GM12891 (cell line): ENCODE data around the gene ABTB2.
"Not testable (repeated sequence)": the region's sequence is repeated elsewhere in the genome, so short reads cannot be mapped to it uniquely, and the experiment has no call there.

Experiments used
- DNase-seq: peaks from one replicate; pipeline ENCODE4 v3.0.0; 2011; ENCODE audit warnings: low spot score; ENCODE audit not compliant: insufficient read length
- FAIRE-seq: peaks from 2 replicates; lab custom pipeline; 2011; peaks lifted over from hg19 to GRCh38; lab: Jason Lieb, UNC
- PAX5 ChIP-seq: IDR thresholded peaks from 2 replicates; pipeline ENCODE4 v1.6.1; 2011; ENCODE audit warnings: low read length, moderate library complexity, mild to moderate bottlenecking; ENCODE audit not compliant: insufficient read depth, severe bottlenecking
- POLR2A ChIP-seq: IDR thresholded peaks from 2 replicates; pipeline ENCODE4 v1.6.1; 2011; ENCODE audit warnings: low read depth, low read length, control low read depth
- POLR2AphosphoS5 ChIP-seq: IDR thresholded peaks from 2 replicates; pipeline ENCODE4 v1.6.1; 2011; ENCODE audit warnings: low read depth, low read length, control low read depth
- POU2F2 ChIP-seq: IDR thresholded peaks from 2 replicates; pipeline ENCODE4 v1.6.1; 2011; ENCODE audit warnings: low read depth, mild to moderate bottlenecking, control low read depth, low read length, moderate library complexity
- SPI1 ChIP-seq: IDR thresholded peaks from 2 replicates; pipeline ENCODE4 v1.6.1; 2011; ENCODE audit warnings: low read depth, low read length, control low read depth
- TAF1 ChIP-seq: IDR thresholded peaks from 2 replicates; pipeline ENCODE4 v1.6.1; 2011; ENCODE audit warnings: low read depth, low read length, control low read depth

Gene ABTB2

DNA sequence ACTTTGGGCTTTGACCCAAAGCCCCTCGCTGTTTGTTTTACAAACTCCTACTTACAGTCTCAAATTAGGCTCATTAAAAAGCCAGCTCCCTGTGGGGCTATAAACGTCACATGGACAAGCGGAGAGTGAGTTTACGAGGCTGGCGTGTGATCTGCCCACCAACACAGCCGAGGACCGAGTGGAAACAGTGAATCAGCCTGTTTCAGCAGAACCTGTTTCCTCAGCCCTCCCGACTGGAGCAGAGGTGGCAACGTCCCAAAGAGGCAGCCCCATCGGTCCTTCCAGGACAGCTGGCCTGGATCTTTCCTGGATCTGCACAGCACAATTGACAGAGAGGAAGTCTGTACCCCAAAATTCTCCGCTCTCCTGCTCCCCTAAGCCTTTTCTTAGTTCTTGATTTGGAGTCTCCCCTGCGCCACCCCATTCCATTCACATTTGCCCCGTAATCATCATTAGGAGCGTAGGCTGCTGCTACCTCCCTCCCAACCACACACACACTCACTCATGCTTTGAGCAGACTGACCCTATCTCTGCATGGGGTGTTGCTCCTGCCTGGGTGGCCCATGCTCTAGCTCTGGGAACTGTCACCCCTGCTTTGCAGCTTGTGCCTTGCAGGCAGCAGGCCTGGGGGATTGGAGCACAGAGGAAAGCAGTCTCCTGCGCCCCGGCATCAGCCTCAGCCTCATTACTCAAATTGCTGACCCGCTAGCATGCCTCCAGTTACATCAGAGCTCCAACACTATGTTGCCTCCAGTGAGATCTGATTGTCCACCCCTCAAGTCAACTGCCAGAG is 134.6 kb downstream of the ABTB2 start:
- TF ChIP-seq TAF1 (no peak), POLR2A (no peak), POLR2AphosphoS5 (no peak), SPI1 (no peak), PAX5 (no peak), POU2F2 (no peak)
- no peak for DNase-seq
- FAIRE-seq, result no peak

DNA sequence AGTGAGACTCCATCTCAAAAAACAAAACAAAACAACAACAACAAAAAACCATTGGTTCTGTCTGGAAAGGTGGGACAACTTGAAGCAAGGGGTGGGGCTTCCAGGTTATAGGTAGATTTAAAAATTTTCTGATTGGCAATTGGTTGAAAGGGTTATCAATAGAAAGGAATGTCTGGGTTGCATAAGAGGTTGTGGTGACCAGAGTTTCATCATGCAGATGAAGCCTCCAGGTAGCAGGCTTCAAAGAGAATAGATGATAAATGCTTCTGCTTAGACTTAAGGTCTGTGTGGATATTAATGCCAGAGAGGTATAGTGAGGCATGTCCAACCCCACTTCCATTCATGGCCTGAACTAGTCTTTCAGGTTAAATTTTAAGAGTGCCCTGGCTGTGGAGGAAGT is 135.8 kb downstream of the ABTB2 start:
- FAIRE-seq, result no peak
- no peak for DNase-seq
- TF ChIP-seq POU2F2 (no peak), POLR2A (no peak), PAX5 (no peak), TAF1 (no peak), POLR2AphosphoS5 (no peak), SPI1 (no peak)

DNA sequence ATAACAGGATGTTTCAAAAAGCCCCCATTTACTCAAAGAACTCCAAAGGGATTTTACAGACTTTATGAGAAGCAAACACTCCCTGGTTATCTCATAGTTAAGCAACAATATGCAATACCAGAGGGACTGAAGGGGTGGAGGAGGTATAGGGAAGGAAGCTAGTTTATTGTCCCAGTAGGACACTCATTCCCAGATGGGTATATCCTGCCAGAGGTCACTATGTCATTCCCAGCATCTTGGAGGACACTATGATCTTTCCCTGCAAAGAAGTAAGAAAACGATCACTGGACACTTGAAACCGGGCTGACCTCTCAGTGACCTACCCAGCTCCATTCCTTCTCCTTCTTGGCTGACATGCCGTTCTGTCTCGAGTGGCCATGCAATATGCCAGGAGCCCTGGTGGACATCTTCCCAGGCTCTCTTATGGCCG is 137.9 kb downstream of the ABTB2 start:
- no peak for DNase-seq
- TF ChIP-seq SPI1 (no peak), POLR2A (no peak), POU2F2 (no peak), TAF1 (no peak), POLR2AphosphoS5 (no peak), PAX5 (no peak)
- no peak for FAIRE-seq

DNA sequence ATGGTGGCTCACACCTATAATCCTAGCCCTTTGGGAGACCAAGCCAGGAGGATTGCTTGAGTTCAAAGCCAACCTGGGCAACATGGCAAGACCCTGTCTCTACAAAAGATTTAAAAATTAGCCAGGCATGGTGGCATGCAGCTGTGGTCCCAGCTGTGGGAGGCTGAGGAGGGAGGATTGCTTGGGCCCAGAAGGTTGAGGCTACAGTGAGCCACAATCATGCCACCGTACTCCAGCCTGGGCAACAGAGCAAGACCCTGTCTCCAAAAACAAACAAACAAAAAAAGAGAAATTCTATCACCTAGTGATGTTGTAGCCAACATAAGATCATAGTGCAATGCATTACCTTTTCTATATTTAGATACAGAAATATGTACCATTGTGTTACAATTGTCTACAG is 138.5 kb downstream of the ABTB2 start:
- DNase-seq, result no peak
- no peak for FAIRE-seq
- TF ChIP-seq POU2F2, result no peak
- no peak for TF ChIP-seq SPI1
- TF ChIP-seq TAF1, result no peak
- TF ChIP-seq POLR2A, result no peak
- no peak for TF ChIP-seq PAX5
- no peak for TF ChIP-seq POLR2AphosphoS5

DNA sequence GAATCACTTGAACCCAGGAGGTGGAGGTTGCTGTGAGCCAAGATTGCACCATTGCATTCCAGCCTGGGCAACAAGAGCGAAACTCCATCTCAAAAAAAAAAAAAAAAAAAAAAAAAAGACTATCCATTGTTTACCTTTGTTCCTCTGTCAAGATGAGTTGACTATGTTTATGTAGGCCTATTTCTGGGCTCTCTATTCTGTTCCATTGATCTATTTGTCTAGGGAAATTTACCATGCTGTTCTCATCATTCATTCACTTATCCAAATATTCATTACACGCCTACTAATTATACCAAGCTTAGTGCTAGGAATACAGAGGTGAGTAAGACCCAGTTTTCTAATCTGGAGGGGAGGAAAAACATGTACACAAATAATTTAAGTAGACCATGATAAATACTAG is 139.1 kb downstream of the ABTB2 start:
- FAIRE-seq, DNase-seq: not testable (repeated sequence)

DNA sequence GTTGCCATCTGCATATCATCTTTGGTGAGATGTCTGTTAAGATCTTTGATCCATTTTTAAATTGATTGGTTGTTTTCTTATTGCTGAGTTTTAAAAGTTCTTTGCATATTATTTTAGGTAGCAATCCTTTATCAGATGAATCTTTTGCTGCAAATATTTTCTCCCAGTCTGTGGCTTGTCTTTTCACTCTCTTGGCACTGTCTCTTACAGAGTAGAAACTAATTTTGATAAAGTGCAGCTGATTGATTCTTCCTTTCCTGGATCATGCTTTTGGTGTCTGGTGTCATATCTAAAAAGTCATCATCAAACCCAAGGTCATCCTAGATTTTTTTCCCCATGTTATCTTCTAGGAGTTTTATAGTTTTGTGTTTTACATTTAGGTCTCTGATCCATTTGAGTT is 139.7 kb downstream of the ABTB2 start:
- DNase-seq, result no peak
- no peak for FAIRE-seq

DNA sequence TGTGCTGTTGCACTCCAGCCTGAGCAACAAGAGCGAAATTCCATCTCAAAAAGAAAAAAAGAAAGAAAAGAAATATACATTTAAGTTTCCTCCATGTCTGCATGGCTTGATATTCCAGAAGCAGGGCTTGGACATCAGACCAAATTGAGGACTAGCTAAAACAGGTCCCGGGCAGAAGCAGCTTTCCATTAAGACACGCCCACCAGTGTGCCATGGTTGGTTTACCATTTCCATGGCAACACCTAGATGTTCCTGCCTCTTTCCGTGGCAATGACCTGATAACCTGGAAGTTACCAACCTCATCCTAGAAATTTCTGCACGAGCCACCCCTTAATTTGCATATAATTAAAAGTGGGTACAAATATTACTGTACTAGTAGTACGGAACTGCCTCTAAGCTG is 141.1 kb downstream of the ABTB2 start:
- no peak for FAIRE-seq
- no peak for DNase-seq

More for the DNA sequence above, 139.7 kb downstream of the ABTB2 start:
- TF ChIP-seq POLR2AphosphoS5, result no peak
- TF ChIP-seq SPI1, result no peak
- TF ChIP-seq POLR2A, result no peak
- TF ChIP-seq POU2F2, result no peak
- no peak for TF ChIP-seq TAF1

DNA sequence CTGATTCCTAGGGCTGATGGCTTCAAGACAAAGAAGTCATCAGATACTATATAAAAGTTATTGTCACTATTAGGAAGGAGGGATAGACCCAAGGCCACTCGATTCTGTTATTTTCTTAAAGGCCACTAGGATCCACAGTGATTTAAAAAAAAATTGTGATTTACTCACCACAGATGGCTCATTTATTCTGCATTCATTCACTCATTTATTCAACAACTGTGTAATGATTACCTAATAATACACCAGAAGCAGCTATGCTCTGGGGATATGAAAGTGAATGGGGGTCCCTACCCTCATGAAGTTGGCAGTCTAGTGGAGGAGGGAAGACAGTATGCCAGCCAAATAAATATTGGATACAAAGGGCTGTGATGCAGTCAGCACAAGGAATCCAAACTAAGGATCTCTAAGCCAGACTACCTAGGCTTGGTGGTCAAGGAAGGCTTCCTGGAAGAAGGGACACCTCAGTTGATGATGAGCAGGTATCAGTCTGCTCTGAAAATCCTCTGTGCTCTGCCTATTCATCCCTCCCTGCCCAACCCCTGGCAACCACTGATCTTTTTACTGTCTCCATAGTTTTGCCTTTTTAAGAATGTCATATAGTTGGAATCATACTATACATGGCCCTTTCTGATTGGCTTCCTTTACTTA is 141.9 kb downstream of the ABTB2 start:
- TF ChIP-seq SPI1 (no peak), POLR2A (no peak), POLR2AphosphoS5 (no peak), TAF1 (no peak), PAX5 (no peak), POU2F2 (no peak)
- DNase-seq (no peak), FAIRE-seq (no peak)

More for the DNA sequence above, 141.1 kb downstream of the ABTB2 start:
- no peak for TF ChIP-seq SPI1
- TF ChIP-seq POU2F2, result no peak
- TF ChIP-seq POLR2A, result no peak
- no peak for TF ChIP-seq POLR2AphosphoS5
- TF ChIP-seq PAX5, result no peak
- TF ChIP-seq TAF1, result no peak

DNA sequence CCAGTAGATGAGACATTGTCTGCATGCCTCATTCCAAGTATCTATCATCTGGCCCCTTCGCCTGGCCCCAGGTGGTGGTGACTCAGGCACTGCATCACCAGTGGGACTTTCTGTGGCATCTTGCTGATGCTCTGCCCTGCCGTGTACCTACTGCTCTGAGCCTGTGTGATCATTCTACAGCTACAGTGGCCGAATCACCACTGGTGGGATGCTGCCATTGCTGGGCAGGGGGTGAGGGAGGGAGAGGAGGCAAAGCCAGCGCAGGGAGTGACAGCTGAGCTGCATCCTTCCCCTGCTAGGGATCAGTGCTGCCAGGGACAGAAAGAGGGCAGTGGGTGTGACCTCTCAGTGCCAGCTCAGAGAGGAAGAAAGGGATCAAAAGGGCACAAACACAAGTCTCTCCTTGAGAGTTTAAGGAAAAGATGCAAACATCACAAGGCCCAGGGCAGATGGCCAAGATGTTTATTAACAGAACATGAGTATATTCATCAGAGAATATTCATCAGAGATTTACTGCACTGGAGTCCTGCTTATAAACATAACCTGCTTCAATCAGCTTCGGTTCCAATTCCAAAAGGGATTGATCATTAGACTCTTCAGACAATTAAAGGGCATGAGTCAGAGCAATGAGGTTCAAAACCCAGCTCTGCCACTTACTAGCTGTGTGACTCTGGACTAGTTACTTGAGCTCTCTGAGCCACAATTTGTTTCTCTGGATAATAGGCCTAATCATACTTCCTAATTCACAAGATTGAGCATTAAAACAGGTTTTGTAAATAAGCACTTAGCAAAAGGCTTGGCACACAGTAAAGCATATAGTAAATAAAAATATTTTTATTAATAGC is 142.6 kb downstream of the ABTB2 start:
- DNase-seq, result no peak
- no peak for FAIRE-seq
- no peak for TF ChIP-seq PAX5
- TF ChIP-seq POLR2AphosphoS5, result no peak
- TF ChIP-seq POLR2A, result no peak
- TF ChIP-seq POU2F2, result no peak
- TF ChIP-seq SPI1, result no peak
- no peak for TF ChIP-seq TAF1

DNA sequence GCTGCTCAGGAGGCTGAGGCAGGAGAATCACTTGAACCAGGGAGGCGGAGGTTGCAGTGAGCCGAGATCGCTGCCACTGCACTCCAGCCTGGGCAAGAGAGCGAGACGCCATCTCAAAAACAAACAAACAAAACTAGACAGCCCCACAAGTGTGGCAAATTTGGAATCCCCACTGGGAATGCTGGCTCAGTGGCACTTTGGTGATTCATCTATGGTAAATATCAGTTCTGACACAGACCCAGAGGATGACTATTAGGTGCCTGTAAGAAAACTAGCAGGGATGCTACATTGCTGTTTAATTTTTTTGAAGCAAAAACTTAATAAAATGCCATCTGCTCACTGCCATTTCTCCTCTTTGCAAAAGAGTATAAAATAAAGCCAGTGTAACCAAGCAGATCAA is 144.4 kb downstream of the ABTB2 start:
- no peak for DNase-seq
- no peak for FAIRE-seq
- TF ChIP-seq TAF1 (no peak), POU2F2 (no peak), PAX5 (no peak), POLR2A (no peak), POLR2AphosphoS5 (no peak), SPI1 (no peak)
